ENCODE results near the gene ILDR1.

- no peak for TF ChIP-seq CTCF (conservative IDR thresholded peaks at IDR 0.05; ENCODE audit: low read length)
- TF ChIP-seq EZH2phosphoT487 (IDR thresholded peaks at IDR 0.05; ENCODE audit: borderline replicate concordance, low read depth, low read length): no peak
These were observed 40.6 kb downstream of the ILDR1 start for GRCh38 chr3:121981473-121981872.
